Left lung (tissue), 10 donors: Measurements from ENCODE around the gene ATP1A4. TPM values are rescaled to one million over a fixed set of nuclear protein-coding genes. Genes with fewer than 3 reads are reported as not detected.

Source experiments
- ATAC-seq: fragments of 200-7000 bp; cut with Tn5 transposase; one replicate; pipeline ENCODE4 v1.9.1; 2020; ENCODE audit warnings: moderate library complexity
- DNase-seq, 4 donors: peaks; one replicate each; pipeline ENCODE4 v3.0.0-alpha.2; 2013 to 2020
- H3K27ac ChIP-seq, 2 donors: fragments of 200-600 bp; sonication (generic) in 1 of 2; one replicate each; pipeline versions ENCODE4 v1.5.0 to v1.8.0; 2020 to 2021
- H3K27me3 ChIP-seq, 2 donors: fragments of 200-600 bp; sonication (generic) in 1 of 2; one replicate each; pipeline versions ENCODE4 v1.5.0 to v1.8.0; 2020 to 2021
- H3K36me3 ChIP-seq, 2 donors: fragments of 200-600 bp; sonication (generic) in 1 of 2; one replicate each; pipeline versions ENCODE4 v1.5.0 to v1.8.0; 2020 to 2021
- H3K4me1 ChIP-seq, 2 donors: fragments of 200-600 bp; one replicate each; pipeline ENCODE4 v1.8.0; 2021
- H3K4me3 ChIP-seq, 2 donors: fragments of 200-600 bp; sonication (generic) in 1 of 2; one replicate each; pipeline versions ENCODE4 v1.5.0 to v1.8.0; 2020 to 2021; ENCODE audit warnings: mild to moderate bottlenecking in 1 of 2
- H3K9me3 ChIP-seq, 2 donors: fragments of 200-600 bp; sonication (generic) in 1 of 2; one replicate each; pipeline versions ENCODE4 v1.5.0 to v1.8.0; 2020 to 2021
- intact Hi-C, 2 donors: fragments of 100-400 bp; cut with DNase I; formaldehyde crosslinking; loops; one replicate each; pipeline versions ENCODE4 v1.11.2 to v1.14.2; 2022
- polyA plus RNA-seq, 6 donors: library from polyadenylated mRNA; unstranded; fragments of 120-200 nt; gene quantifications; one replicate each; pipeline ENCODE4 v1.2.1, GENCODE V29; 2013; ENCODE audit not compliant: insufficient read length in 6 of 6
- total RNA-seq, 2 donors: library from RNA; stranded (reverse); fragmentation: NEBNext Ultra II Directional; extraction: Animal tissue kit (Norgen Biotek cat#: 25700); gene quantifications; one replicate each; pipeline ENCODE4 v1.2.1, GENCODE V29; 2021
- TF ChIP-seq, protein P1 (sequence below), 2 donors: fragments of 200-600 bp; sonication (generic) in 1 of 2; IDR thresholded peaks; one replicate each; pipeline versions ENCODE4 v1.5.0 to v1.8.0; 2021; ENCODE audit warnings: antibody characterized with exemption in 2 of 2
- donor health status: DM: no; HTN: yes; CAD: no.
- donor health status: DM: no; HTN: no; CAD: no.

Gene ATP1A4
- total and polyA plus RNA-seq, 8 donors: 0.10 to 0.26 (median 0.17) TPM; not detected in 2

DNA sequence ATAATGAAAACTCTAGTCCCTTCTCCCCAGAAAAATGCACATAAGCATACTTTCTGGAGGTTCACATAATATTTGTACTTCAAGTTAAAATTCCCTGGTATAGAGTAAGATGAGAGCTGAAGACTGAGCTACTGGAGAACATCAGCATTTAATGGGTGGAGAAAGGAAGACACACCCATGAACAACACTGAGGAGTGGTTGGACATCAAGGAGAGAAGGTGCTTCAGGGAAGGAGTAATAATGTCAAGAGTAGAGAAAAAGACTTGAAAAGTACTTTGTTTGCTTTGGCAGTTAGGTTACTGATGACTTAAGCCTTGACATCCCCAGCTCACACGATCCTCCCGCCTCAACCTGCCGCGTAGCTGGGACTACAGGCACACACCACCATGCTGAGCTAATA is 75.6 kb downstream of the ATP1A4 start:
- peak; percentile 92 for ATAC-seq
- DNase-seq: no peak
- TF ChIP-seq, protein P1, sequence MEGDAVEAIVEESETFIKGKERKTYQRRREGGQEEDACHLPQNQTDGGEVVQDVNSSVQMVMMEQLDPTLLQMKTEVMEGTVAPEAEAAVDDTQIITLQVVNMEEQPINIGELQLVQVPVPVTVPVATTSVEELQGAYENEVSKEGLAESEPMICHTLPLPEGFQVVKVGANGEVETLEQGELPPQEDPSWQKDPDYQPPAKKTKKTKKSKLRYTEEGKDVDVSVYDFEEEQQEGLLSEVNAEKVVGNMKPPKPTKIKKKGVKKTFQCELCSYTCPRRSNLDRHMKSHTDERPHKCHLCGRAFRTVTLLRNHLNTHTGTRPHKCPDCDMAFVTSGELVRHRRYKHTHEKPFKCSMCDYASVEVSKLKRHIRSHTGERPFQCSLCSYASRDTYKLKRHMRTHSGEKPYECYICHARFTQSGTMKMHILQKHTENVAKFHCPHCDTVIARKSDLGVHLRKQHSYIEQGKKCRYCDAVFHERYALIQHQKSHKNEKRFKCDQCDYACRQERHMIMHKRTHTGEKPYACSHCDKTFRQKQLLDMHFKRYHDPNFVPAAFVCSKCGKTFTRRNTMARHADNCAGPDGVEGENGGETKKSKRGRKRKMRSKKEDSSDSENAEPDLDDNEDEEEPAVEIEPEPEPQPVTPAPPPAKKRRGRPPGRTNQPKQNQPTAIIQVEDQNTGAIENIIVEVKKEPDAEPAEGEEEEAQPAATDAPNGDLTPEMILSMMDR (IDR thresholded peaks at IDR 0.05): no peak
- Histone ChIP-seq H3K4me1 (no peaks in the 10 kb centered on the region), H3K27ac (no peak overlapping the region), H3K36me3 (peaks cover 0 to 100% of the 10 kb centered on the region in 2 donors), H3K9me3 (no peaks in the 10 kb centered on the region), H3K27me3 (no peaks in the 10 kb centered on the region), H3K4me3 (no peak overlapping the region)
- intact Hi-C loops: no loop called here

DNA sequence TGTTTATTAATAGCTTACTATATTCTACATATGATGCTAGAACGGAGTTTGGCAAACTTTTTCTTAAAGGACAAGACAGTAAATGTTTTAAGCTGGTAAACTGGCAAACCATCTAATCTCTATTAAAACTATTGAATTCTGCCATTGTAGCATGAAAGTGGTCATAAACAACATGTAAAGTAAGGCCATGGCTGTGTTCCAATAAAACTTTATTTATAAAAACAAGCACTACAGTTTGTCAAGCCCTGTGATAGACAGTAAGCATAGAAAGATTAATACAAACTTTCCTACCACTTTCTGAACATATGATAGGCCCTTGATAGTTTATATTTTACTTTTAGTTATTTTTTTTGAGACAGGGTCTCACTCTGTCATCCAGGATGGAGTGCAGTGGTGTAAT is 76.2 kb downstream of the ATP1A4 start:
- DNase-seq: no peak
- Histone ChIP-seq H3K36me3 (peaks cover 0 to 100% of the 10 kb centered on the region in 2 donors), H3K27me3 (no peaks in the 10 kb centered on the region), H3K9me3 (no peaks in the 10 kb centered on the region), H3K4me3 (no peak overlapping the region), H3K27ac (no peak overlapping the region), H3K4me1 (no peaks in the 10 kb centered on the region)
- no peak for ATAC-seq
- TF ChIP-seq, protein P1 (IDR thresholded peaks at IDR 0.05): no peak
- intact Hi-C loops: no loop called here

DNA sequence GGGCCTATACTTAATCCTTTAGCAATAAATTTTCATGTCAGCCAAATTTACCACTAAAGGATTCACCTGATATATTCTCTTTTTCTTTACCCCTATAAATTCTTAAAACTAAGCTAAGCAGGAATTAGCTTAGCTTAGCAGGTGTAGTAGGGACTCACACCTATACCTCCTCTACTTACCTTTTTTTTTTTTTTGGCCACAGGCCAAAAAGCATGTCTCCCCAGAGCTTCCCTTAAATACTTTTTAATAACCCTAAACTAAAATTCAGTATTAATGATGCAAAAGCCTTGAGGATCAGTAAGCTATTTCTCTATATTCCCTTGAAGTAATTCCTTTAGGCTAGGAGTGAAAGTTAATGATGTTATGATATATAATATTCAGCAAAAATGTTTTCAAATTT is 77.0 kb downstream of the ATP1A4 start:
- no peak for ATAC-seq
- Histone ChIP-seq H3K27me3 (no peaks in the 10 kb centered on the region), H3K27ac (no peak overlapping the region), H3K4me3 (no peak overlapping the region), H3K36me3 (peaks cover 0 to 100% of the 10 kb centered on the region in 2 donors), H3K9me3 (no peaks in the 10 kb centered on the region), H3K4me1 (no peaks in the 10 kb centered on the region)
- TF ChIP-seq, protein P1 (IDR thresholded peaks at IDR 0.05): no peak
- DNase-seq: no peak
- intact Hi-C loops: no loop called here

DNA sequence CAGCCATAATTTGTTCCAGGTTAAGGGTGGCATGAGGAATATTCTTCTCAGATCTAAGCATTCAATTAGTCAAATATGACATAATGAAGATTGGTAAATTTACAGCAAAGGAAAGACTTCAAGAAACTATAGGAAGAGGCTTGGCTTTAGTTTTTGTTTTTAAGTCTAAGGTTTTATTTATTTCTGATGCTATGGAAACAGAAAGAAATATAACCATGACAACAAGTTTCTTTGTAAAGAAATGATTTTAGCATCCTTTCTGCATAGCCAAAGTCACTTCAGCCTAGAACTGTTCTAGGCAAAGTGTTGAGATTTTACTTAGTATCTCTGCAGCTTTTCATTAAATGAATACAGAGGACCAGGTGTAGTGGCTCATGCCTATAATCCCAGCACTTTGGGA is 81.5 kb downstream of the ATP1A4 start:
- H3K9me3 ChIP-seq: no peaks in the 10 kb centered on the region
- intact Hi-C loops: no loop called here
- TF ChIP-seq, protein P1 (IDR thresholded peaks at IDR 0.05): no peak
- H3K4me1 ChIP-seq: no peaks in the 10 kb centered on the region
- no peak overlapping the region for H3K4me3 ChIP-seq
- H3K27me3 ChIP-seq: no peaks in the 10 kb centered on the region
- H3K27ac ChIP-seq: no peak overlapping the region
- ATAC-seq (no peak), DNase-seq (no peak)
- peaks cover 0 to 96% of the 10 kb centered on the region in 2 donors for H3K36me3 ChIP-seq

Other genes with a start within 250 kb of the ATP1A4 start
- gene TAGLN2, start 226.1 kb upstream of the ATP1A4 start, total RNA-seq: 100 to 1,000 TPM; 565 to 617 TPM
- gene TAGLN2, start 226.1 kb upstream of the ATP1A4 start, polyA plus RNA-seq: 100 to 1,000 TPM; 301 to 479 (median 330) TPM
- 1 to 10 TPM; 2.8 to 3.0 TPM for gene IGSF9, start 206.0 kb upstream of the ATP1A4 start, total RNA-seq
- 10 to 100 TPM; 12.2 to 16.9 (median 14.6) TPM for gene IGSF9, start 206.0 kb upstream of the ATP1A4 start, polyA plus RNA-seq
- gene SLAMF9, start 197.4 kb upstream of the ATP1A4 start, total RNA-seq: not detected
- not detected for gene SLAMF9, start 197.4 kb upstream of the ATP1A4 start, polyA plus RNA-seq
- 1 to 10 TPM; 7.0 to 9.5 TPM for gene PIGM, start 119.6 kb upstream of the ATP1A4 start, total RNA-seq
- gene PIGM, start 119.6 kb upstream of the ATP1A4 start, polyA plus RNA-seq: 10 to 100 TPM; 11.6 to 13.2 (median 12.6) TPM
- under 1 TPM in 1 of 2 donors, not detected in 1; 0.58 TPM for gene KCNJ10, start 81.4 kb upstream of the ATP1A4 start, total RNA-seq
- under 1 TPM; 0.27 to 0.72 (median 0.50) TPM for gene KCNJ10, start 81.4 kb upstream of the ATP1A4 start, polyA plus RNA-seq
- not detected for gene KCNJ9, start 70.1 kb upstream of the ATP1A4 start, total RNA-seq
- gene KCNJ9, start 70.1 kb upstream of the ATP1A4 start, polyA plus RNA-seq: under 1 TPM in 3 of 6 donors, not detected in 3; 0.04 to 0.10 (median 0.08) TPM
- gene IGSF8, start 53.0 kb upstream of the ATP1A4 start, total RNA-seq: 10 to 100 TPM; 27.5 to 38.3 TPM
- gene IGSF8, start 53.0 kb upstream of the ATP1A4 start, polyA plus RNA-seq: 10 to 100 TPM; 28.3 to 33.7 (median 31.7) TPM
- gene ATP1A2, start 35.8 kb upstream of the ATP1A4 start, total RNA-seq: 1 to 10 TPM; 2.8 to 5.0 TPM
- 10 to 100 TPM in 4 of 6 donors, 1 to 10 TPM in 2; 7.7 to 15.9 (median 12.4) TPM for gene ATP1A2, start 35.8 kb upstream of the ATP1A4 start, polyA plus RNA-seq
- gene CASQ1, start 39.0 kb downstream of the ATP1A4 start, total RNA-seq: under 1 TPM; 0.17 to 0.29 TPM
- under 1 TPM in 5 of 6 donors, not detected in 1; 0.20 to 0.71 (median 0.41) TPM for gene CASQ1, start 39.0 kb downstream of the ATP1A4 start, polyA plus RNA-seq
- gene PEA15, start 53.8 kb downstream of the ATP1A4 start, total RNA-seq: 100 to 1,000 TPM; 175 to 178 TPM
- gene PEA15, start 53.8 kb downstream of the ATP1A4 start, polyA plus RNA-seq: 100 to 1,000 TPM; 131 to 149 (median 141) TPM
- 10 to 100 TPM; 93.9 to 99.3 TPM for gene DCAF8, start 110.9 kb downstream of the ATP1A4 start, total RNA-seq
- 100 to 1,000 TPM; 166 to 235 (median 207) TPM for gene DCAF8, start 110.9 kb downstream of the ATP1A4 start, polyA plus RNA-seq
- gene PEX19, start 133.5 kb downstream of the ATP1A4 start, total RNA-seq: 10 to 100 TPM; 42.9 to 57.1 TPM
- gene PEX19, start 133.5 kb downstream of the ATP1A4 start, polyA plus RNA-seq: 10 to 100 TPM; 67.0 to 76.0 (median 72.6) TPM
- gene COPA, start 191.6 kb downstream of the ATP1A4 start, total RNA-seq: 100 to 1,000 TPM; 174 to 181 TPM
- gene COPA, start 191.6 kb downstream of the ATP1A4 start, polyA plus RNA-seq: 100 to 1,000 TPM; 149 to 182 (median 172) TPM
- gene NCSTN, start 191.8 kb downstream of the ATP1A4 start, total RNA-seq: 10 to 100 TPM; 90.7 to 93.8 TPM
- gene NCSTN, start 191.8 kb downstream of the ATP1A4 start, polyA plus RNA-seq: 100 to 1,000 TPM; 111 to 125 (median 118) TPM
- gene NHLH1, start 215.5 kb downstream of the ATP1A4 start, total RNA-seq: under 1 TPM; 0.09 to 0.26 TPM
- gene NHLH1, start 215.5 kb downstream of the ATP1A4 start, polyA plus RNA-seq: under 1 TPM; 0.13 to 0.58 (median 0.23) TPM
- 1 to 10 TPM; 2.7 to 5.5 TPM for gene VANGL2, start 249.0 kb downstream of the ATP1A4 start, total RNA-seq
- gene VANGL2, start 249.0 kb downstream of the ATP1A4 start, polyA plus RNA-seq: 10 to 100 TPM; 35.6 to 42.7 (median 38.5) TPM